Smooth muscle cell (in vitro differentiated cells): ENCODE results near the gene C9. TPM values are rescaled to one million over a fixed set of nuclear protein-coding genes. Genes with fewer than 3 reads are reported as not detected.

Experiments
- DNase-seq: peaks from one replicate; lab custom pipeline; 2025; ENCODE audit not compliant: unreplicated experiment; lab: John Stamatoyannopoulos, UW
- H2AFZ ChIP-seq: fragments of 200-600 bp; sonication (generic); 2 replicates; pipeline ENCODE4 v1.6.0; 2016; ENCODE audit warnings: antibody characterized with exemption, low read depth, mild to moderate bottlenecking
- H3F3A ChIP-seq: fragments of 200-600 bp; sonication (generic); 2 replicates; pipeline ENCODE4 v1.6.0; 2017; ENCODE audit warnings: antibody characterized with exemption, low read depth
- H3K27ac ChIP-seq: fragments of 200-600 bp; sonication (generic); 2 replicates; pipeline ENCODE4 v1.5.1; 2016; ENCODE audit warnings: low read depth, mild to moderate bottlenecking
- H3K27me3 ChIP-seq: fragments of 200-600 bp; sonication (generic); 2 replicates; pipeline ENCODE4 v1.6.1; 2016; ENCODE audit warnings: low read depth, mild to moderate bottlenecking
- H3K36me3 ChIP-seq: fragments of 200-600 bp; sonication (generic); 2 replicates; pipeline ENCODE4 v1.5.1; 2016; ENCODE audit warnings: low read depth
- H3K4me1 ChIP-seq: fragments of 200-600 bp; sonication (generic); 2 replicates; pipeline ENCODE4 v1.5.1; 2016; ENCODE audit warnings: low read depth
- H3K4me2 ChIP-seq: fragments of 200-600 bp; sonication (generic); 2 replicates; pipeline ENCODE4 v1.6.0; 2016; ENCODE audit warnings: mild to moderate bottlenecking
- H3K4me3 ChIP-seq: fragments of 200-600 bp; sonication (generic); 2 replicates; pipeline ENCODE4 v1.5.1; 2016; ENCODE audit warnings: mild to moderate bottlenecking
- H3K79me2 ChIP-seq: fragments of 200-600 bp; sonication (generic); 2 replicates; pipeline ENCODE4 v1.6.0; 2016; ENCODE audit warnings: low read depth, mild to moderate bottlenecking
- H3K9ac ChIP-seq: fragments of 200-600 bp; sonication (generic); 2 replicates; pipeline ENCODE4 v1.6.0; 2016; ENCODE audit warnings: low read depth
- H3K9me3 ChIP-seq: fragments of 200-600 bp; sonication (generic); replicated peaks from 2 replicates; pipeline ENCODE4 v1.5.1; 2016; ENCODE audit warnings: low read depth
- H4K20me1 ChIP-seq: fragments of 200-600 bp; sonication (generic); 2 replicates; pipeline ENCODE4 v1.6.0; 2016; ENCODE audit warnings: low read depth
- WGBS: methylation state at CpG from one replicate; pipeline ENCODE4 v1.1.7; 2016; ENCODE audit warnings: low lambda C conversion rate; 5-methylcytosine and 5-hydroxymethylcytosine counted together
- polyA plus RNA-seq: library from polyadenylated mRNA; unstranded; fragments of >200 nt; fragmentation: Nextera tagmentation; extraction: Ambion mirVana; gene quantifications from 2 replicates; pipeline ENCODE4 v1.2.1, GENCODE V29; 2016
- total RNA-seq: library from RNA; depleted of rRNA; stranded (reverse); fragments of >200 nt; gene quantifications from 2 replicates; pipeline ENCODE4 v1.2.3, GENCODE V29; 2014
- TF ChIP-seq, protein P1 (sequence below): fragments of 200-600 bp; sonication (generic); IDR thresholded peaks from 2 replicates; pipeline ENCODE4 v1.5.1; 2017; ENCODE audit warnings: borderline replicate concordance, mild to moderate bottlenecking, antibody characterized with exemption; ENCODE audit not compliant: insufficient read depth, poor library complexity, severe bottlenecking

The C9 gene
- total and polyA plus RNA-seq, 2 experiments from 2014 or later = not detected

DNA sequence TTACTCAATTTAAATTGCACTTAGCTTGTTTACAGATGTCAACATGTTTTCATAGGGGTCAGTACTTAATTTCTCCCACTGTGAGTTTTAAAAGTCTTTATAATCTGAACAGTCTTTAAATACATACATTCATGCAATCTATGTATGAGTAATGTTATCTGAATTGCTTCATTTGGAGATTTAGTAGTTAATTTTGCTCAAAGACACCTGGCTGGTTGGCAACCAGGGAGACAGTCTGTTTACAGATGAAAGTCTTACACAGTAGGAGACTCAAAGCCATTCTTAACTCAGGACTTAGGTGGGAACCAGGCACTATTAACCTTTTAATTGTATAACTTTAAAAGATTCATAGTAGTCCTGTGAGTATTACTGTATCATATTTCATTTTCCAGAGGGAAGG is 31.2 kb upstream of the C9 start:
- TF ChIP-seq, protein P1, sequence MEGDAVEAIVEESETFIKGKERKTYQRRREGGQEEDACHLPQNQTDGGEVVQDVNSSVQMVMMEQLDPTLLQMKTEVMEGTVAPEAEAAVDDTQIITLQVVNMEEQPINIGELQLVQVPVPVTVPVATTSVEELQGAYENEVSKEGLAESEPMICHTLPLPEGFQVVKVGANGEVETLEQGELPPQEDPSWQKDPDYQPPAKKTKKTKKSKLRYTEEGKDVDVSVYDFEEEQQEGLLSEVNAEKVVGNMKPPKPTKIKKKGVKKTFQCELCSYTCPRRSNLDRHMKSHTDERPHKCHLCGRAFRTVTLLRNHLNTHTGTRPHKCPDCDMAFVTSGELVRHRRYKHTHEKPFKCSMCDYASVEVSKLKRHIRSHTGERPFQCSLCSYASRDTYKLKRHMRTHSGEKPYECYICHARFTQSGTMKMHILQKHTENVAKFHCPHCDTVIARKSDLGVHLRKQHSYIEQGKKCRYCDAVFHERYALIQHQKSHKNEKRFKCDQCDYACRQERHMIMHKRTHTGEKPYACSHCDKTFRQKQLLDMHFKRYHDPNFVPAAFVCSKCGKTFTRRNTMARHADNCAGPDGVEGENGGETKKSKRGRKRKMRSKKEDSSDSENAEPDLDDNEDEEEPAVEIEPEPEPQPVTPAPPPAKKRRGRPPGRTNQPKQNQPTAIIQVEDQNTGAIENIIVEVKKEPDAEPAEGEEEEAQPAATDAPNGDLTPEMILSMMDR = no peak
- no peak overlapping the region for H2AFZ ChIP-seq
- peaks cover 22% of the 10 kb centered on the region for H3K36me3 ChIP-seq
- H3K27ac ChIP-seq = peak overlapping the region; percentile 40
- peak overlapping the region; percentile 41 for H3K4me2 ChIP-seq
- peaks cover 16% of the 10 kb centered on the region for H3F3A ChIP-seq
- H3K4me1 ChIP-seq = peaks cover 14% of the 10 kb centered on the region
- DNase-seq = no peak
- no peaks in the 10 kb centered on the region for H3K27me3 ChIP-seq
- peaks cover 42% of the 10 kb centered on the region for H3K79me2 ChIP-seq
- no peak overlapping the region for H3K4me3 ChIP-seq
- no peak overlapping the region for H3K9ac ChIP-seq
- H3K9me3 ChIP-seq = no peaks in the 10 kb centered on the region
- peaks cover 20% of the 10 kb centered on the region for H4K20me1 ChIP-seq

DNA sequence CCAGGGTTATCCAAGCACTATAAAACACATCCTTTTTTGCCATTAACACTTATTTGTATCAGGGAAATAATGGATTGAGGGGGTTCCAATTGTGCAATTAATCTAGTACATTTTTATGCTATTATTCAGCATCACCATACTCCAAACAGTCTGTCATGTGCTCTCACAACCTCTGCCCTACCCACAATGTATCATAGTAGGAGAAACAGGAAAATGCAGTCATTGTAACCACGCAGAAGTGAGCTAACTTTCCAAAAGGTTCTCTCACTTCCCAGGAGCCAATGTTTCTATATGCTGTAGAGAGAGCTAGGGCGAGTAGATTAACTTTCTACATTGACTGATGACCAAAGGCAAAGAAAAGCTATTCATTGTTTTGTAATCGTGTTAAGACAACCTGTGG is 30.7 kb upstream of the C9 start:
- no peak overlapping the region for H2AFZ ChIP-seq
- WGBS = 81% methylated on average over 3 of the region's 3 CpGs
- peaks cover 22% of the 10 kb centered on the region for H3K36me3 ChIP-seq
- H3K4me3 ChIP-seq = no peak overlapping the region
- peak overlapping the region; percentile 40 for H3K27ac ChIP-seq
- H3K27me3 ChIP-seq = no peaks in the 10 kb centered on the region
- H3F3A ChIP-seq = peaks cover 12% of the 10 kb centered on the region
- H3K79me2 ChIP-seq = peaks cover 42% of the 10 kb centered on the region
- H3K4me1 ChIP-seq = peaks cover 14% of the 10 kb centered on the region
- H3K9ac ChIP-seq = no peak overlapping the region
- peak overlapping the region; percentile 41 for H3K4me2 ChIP-seq
- H3K9me3 ChIP-seq = no peaks in the 10 kb centered on the region
- peaks cover 20% of the 10 kb centered on the region for H4K20me1 ChIP-seq
- no peak for DNase-seq
- TF ChIP-seq, protein P1 = no peak

DNA sequence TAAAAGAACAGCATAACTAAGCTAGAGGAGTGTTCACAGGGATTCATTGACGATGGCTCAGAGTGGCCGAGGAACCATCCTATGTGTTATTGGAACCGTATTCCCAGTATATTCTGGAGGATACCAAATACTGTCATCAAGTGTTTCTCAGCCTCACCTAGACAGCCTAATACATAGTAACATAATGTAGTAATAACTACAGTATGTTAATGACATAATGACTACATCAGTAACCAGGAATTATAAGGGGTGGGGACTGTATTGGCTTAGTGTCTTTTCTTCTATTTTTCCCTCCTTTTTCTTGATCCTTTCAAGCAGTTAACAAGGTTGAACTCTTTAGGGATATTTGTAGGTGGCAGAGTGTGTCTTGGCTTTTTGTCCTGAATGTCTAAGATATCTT is 26.6 kb upstream of the C9 start:
- Histone ChIP-seq H3K36me3 (peaks cover 27% of the 10 kb centered on the region), H3K4me1 (peaks cover 7% of the 10 kb centered on the region), H3F3A (no peaks in the 10 kb centered on the region), H3K27ac (no peak overlapping the region), H3K9ac (no peak overlapping the region), H3K79me2 (peaks cover 20% of the 10 kb centered on the region), H2AFZ (no peak overlapping the region), H3K9me3 (no peaks in the 10 kb centered on the region), H4K20me1 (peaks cover 20% of the 10 kb centered on the region), H3K27me3 (no peaks in the 10 kb centered on the region), H3K4me3 (no peak overlapping the region), H3K4me2 (no peak overlapping the region)
- no peak for DNase-seq
- TF ChIP-seq, protein P1 = no peak
- WGBS = 97% methylated on average over 3 of the region's 3 CpGs

DNA sequence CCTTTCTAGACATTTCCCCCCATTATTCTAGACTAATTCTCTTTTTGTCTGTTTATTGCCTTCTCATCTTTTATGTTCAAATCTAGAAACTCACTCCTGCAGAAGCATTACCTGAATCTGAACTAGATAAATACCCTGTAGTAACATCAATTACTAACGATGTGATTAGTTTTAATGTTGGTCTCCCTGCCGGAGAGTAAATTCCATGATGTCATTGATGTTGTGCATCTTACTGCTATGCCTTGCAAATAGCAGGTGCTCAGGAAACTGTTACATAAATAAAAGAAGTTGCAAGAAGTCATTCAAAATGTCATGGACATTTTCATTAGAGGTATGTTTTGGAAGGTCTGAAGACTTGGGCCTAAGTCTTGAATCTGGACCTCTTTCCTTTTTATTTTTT is 23.0 kb upstream of the C9 start:
- Histone ChIP-seq H2AFZ (no peak overlapping the region), H3K27me3 (no peaks in the 10 kb centered on the region), H3K36me3 (peaks cover 30% of the 10 kb centered on the region), H3K9me3 (no peaks in the 10 kb centered on the region), H3K27ac (no peak overlapping the region), H3K4me2 (no peak overlapping the region), H3K4me3 (no peak overlapping the region), H3F3A (no peaks in the 10 kb centered on the region), H4K20me1 (no peaks in the 10 kb centered on the region), H3K79me2 (no peaks in the 10 kb centered on the region), H3K9ac (no peak overlapping the region), H3K4me1 (no peaks in the 10 kb centered on the region)
- WGBS = 97% methylated on average over 2 of the region's 2 CpGs
- no peak for DNase-seq
- TF ChIP-seq, protein P1 = no peak
